Esophagus squamous epithelium (tissue), 5 donors: Measurements from ENCODE around the gene AHSP. TPM values are rescaled to one million over a fixed set of nuclear protein-coding genes. Genes with fewer than 3 reads are reported as not detected.
"Not testable (repeated sequence)": the region's sequence is repeated elsewhere in the genome, so short reads cannot be mapped to it uniquely, and the experiment has no call there.

Experiments
- DNase-seq: peaks from one replicate; lab custom pipeline; 2025; lab: John Stamatoyannopoulos, UW
- H3K27ac ChIP-seq, 4 donors: fragments of 200-600 bp; sonication (generic); one replicate each; pipeline ENCODE4 v1.5.1; 2016 to 2019; ENCODE audit warnings: mild to moderate bottlenecking in 1 of 4
- H3K27me3 ChIP-seq, 4 donors: fragments of 200-600 bp; sonication (generic); 1 replicate in 3 of 4; 2 replicates in 1 of 4; pipeline versions ENCODE4 v1.5.1 to v1.6.0; 2017 to 2021; ENCODE audit warnings: antibody characterized with exemption in 1 of 4
- H3K36me3 ChIP-seq, 3 donors: fragments of 200-600 bp; sonication (generic); one replicate each; pipeline ENCODE4 v1.5.1; 2016 to 2019
- H3K4me1 ChIP-seq, 3 donors: fragments of 200-600 bp; sonication (generic); one replicate each; pipeline ENCODE4 v1.5.1; 2017 to 2019
- H3K4me3 ChIP-seq, 4 donors: fragments of 200-600 bp; sonication (generic); 1 replicate in 3 of 4; 2 replicates in 1 of 4; pipeline ENCODE4 v1.5.1; 2016 to 2019; ENCODE audit warnings: mild to moderate bottlenecking in 2 of 4, moderate library complexity in 1 of 4
- H3K9me3 ChIP-seq, 3 donors: fragments of 200-600 bp; sonication (generic); one replicate each; pipeline ENCODE4 v1.5.1; 2016 to 2019
- POLR2A ChIP-seq, 4 donors: fragments of 450-650 bp; IDR thresholded peaks; one replicate each; pipeline ENCODE4 v1.6.1; 2017; ENCODE audit warnings: antibody characterized with exemption in 4 of 4, mild to moderate bottlenecking in 4 of 4, moderate library complexity in 3 of 4
- WGBS, 2 donors: methylation state at CpG; one replicate each; pipeline ENCODE4 v1.1.5; 2018; 5-methylcytosine and 5-hydroxymethylcytosine counted together
- intact Hi-C: fragments of 100-400 bp; cut with DNase I; formaldehyde crosslinking; loops from one replicate; pipeline ENCODE4 v1.15.0; 2022
- total RNA-seq, 4 donors: library from RNA; depleted of rRNA; stranded (reverse); fragments of >200 nt; gene quantifications; one replicate each; pipeline ENCODE4 v1.1.0, GENCODE V29; 2016
- TF ChIP-seq, protein P1 (sequence below), 6 experiments: fragments of 450-650 bp in 4 of 6; fragments of 200-600 bp in 2 of 6; sonication (generic) in 2 of 6; IDR thresholded peaks; one replicate each; pipeline ENCODE4 v1.5.1; 2016 to 2019; ENCODE audit warnings: antibody characterized with exemption in 6 of 6, mild to moderate bottlenecking in 4 of 6, moderate library complexity in 4 of 6
- donor health status: DM: yes; HTN: yes; CAD: no.

AHSP gene
- total RNA-seq, 4 donors from 2014 or later = not detected

DNA sequence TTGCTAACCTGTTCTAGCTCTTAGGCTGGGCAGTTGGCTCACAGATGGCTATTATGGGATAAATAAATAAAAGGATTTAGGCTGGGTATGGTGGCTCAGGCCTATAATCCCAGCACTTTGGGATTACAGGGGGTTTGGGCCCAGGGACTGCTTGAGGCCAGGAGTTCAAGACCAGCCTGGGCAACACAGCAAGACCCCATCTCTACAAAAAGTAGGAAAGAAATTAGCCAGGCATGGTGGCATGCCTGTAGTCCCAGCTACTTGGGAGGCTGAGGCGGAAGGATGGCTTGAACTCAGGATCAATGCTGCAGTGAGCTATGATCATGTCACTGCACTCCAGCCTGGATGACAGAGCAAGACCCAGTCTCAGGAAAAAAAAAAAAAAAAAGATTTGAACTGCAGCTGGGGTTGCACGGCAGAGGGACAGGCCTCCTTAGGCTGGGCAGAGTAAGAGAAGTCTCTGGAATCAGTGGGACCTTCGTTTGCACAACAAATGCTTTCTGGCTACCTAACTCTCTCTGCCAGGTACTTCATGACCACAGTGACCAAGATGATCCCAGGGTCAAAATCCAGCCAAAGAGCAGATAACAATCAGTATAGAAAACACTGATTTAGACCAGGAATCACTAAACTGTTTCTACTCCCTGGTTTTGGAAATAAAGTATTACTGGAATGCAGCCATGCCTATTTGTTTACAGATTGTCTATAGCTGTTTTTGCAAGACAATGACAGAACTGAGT lies 26.3 kb upstream of the AHSP start:
- no peak for DNase-seq
- no peaks in the 10 kb centered on the region for H3K27me3 ChIP-seq
- no peak overlapping the region for H3K27ac ChIP-seq
- H3K4me1 ChIP-seq = peaks cover under 1 to 6% (median 2%) of the 10 kb centered on the region in 3 donors
- no peaks in the 10 kb centered on the region for H3K9me3 ChIP-seq
- no peak overlapping the region for H3K4me3 ChIP-seq
- TF ChIP-seq, protein P1, sequence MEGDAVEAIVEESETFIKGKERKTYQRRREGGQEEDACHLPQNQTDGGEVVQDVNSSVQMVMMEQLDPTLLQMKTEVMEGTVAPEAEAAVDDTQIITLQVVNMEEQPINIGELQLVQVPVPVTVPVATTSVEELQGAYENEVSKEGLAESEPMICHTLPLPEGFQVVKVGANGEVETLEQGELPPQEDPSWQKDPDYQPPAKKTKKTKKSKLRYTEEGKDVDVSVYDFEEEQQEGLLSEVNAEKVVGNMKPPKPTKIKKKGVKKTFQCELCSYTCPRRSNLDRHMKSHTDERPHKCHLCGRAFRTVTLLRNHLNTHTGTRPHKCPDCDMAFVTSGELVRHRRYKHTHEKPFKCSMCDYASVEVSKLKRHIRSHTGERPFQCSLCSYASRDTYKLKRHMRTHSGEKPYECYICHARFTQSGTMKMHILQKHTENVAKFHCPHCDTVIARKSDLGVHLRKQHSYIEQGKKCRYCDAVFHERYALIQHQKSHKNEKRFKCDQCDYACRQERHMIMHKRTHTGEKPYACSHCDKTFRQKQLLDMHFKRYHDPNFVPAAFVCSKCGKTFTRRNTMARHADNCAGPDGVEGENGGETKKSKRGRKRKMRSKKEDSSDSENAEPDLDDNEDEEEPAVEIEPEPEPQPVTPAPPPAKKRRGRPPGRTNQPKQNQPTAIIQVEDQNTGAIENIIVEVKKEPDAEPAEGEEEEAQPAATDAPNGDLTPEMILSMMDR (IDR thresholded peaks at IDR 0.05) = no peak
- TF ChIP-seq POLR2A (IDR thresholded peaks at IDR 0.05) = no peak
- H3K36me3 ChIP-seq = peaks cover 3 to 67% (median 8%) of the 10 kb centered on the region in 3 donors
- intact Hi-C loops = no loop called here
- 74 to 77% methylated on average over 3 of the region's 3 CpGs for WGBS, 2 donors

DNA sequence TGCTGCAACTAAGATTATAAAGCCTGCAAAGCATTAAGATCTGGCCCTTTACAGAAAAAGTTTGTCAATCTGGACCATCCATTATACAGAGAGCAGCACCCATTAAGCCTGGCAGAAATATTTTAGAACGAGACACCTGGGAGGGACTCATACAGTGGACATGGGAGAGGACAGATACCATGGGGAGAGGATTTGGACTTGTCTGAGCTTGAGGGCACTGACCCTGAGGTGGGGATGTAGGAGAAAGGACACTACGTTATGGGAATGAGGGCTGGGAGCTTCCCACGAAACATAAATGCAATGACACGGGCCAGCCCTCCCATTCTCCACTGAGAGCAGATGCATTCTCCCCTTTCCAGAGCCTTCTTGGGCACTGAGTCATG lies 25.7 kb upstream of the AHSP start:
- DNase-seq = no peak
- intact Hi-C loops = no loop called here
- no peak overlapping the region for H3K27ac ChIP-seq
- H3K4me3 ChIP-seq = no peak overlapping the region
- H3K36me3 ChIP-seq = peaks cover 0 to 64% (median 2%) of the 10 kb centered on the region in 3 donors
- H3K4me1 ChIP-seq = peaks cover 6 to 12% (median 7%) of the 10 kb centered on the region in 3 donors
- 84 to 85% methylated on average over 4 of the region's 4 CpGs for WGBS, 2 donors
- H3K27me3 ChIP-seq = no peaks in the 10 kb centered on the region
- H3K9me3 ChIP-seq = no peaks in the 10 kb centered on the region
- TF ChIP-seq POLR2A (IDR thresholded peaks at IDR 0.05) = no peak
- TF ChIP-seq, protein P1 (IDR thresholded peaks at IDR 0.05) = no peak

DNA sequence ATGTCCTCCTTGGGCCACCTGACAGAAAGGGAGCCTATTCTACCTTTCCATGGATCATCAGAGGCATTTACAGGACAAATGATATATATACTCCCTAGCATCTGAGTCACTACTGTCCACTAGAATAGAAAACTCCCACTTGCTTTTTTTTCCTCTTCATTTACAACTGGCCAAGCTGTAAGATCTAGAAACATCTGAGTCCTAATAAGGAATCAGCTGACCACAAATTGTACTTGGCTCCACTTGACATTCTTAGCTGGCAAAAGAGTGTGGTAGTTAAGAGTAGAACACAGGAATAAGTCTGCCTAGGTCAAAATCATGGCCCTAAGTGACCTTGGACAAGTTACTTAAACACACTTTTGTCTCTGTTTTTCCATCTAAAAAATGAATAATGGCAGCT lies 24.7 kb upstream of the AHSP start:
- no peaks in the 10 kb centered on the region for H3K9me3 ChIP-seq
- intact Hi-C loops = no loop called here
- H3K4me1 ChIP-seq = peaks cover 14 to 21% (median 14%) of the 10 kb centered on the region in 3 donors
- H3K36me3 ChIP-seq = peaks cover 0 to 54% (median 0%) of the 10 kb centered on the region in 3 donors
- DNase-seq = no peak
- no peak overlapping the region for H3K4me3 ChIP-seq
- H3K27ac ChIP-seq = no peak overlapping the region
- H3K27me3 ChIP-seq = no peaks in the 10 kb centered on the region
- TF ChIP-seq, protein P1 (IDR thresholded peaks at IDR 0.05) = no peak
- no peak for TF ChIP-seq POLR2A (IDR thresholded peaks at IDR 0.05)

DNA sequence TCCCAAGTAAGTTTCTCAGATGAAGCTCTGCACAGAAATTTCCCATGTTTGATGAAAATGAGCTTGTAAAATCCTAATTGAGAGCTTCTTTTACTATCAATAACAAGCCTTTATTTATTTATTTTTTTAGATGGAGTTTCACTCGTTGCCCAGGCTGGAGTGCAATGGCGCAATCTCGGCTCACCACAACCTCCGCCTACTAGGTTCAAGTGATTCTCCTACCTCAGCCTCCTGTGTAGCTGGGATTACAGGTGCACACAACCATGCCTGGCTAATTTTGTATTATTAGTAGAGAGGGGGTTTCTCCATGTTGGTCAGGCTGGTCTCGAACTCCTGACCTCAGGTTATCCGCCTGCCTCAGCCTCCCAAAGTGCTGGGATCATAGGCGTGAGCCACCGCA lies 24.1 kb upstream of the AHSP start:
- WGBS, 2 donors = 91% methylated on average over 7 to 8 of the region's 8 CpGs
- Histone ChIP-seq H3K4me1 (peaks cover 14 to 21% (median 14%) of the 10 kb centered on the region in 3 donors), H3K36me3 (peaks cover 0 to 48% (median 0%) of the 10 kb centered on the region in 3 donors)
- DNase-seq, H3K9me3 ChIP-seq, H3K4me3 ChIP-seq, intact Hi-C loops, H3K27me3 ChIP-seq, H3K27ac ChIP-seq: not testable (repeated sequence)

DNA sequence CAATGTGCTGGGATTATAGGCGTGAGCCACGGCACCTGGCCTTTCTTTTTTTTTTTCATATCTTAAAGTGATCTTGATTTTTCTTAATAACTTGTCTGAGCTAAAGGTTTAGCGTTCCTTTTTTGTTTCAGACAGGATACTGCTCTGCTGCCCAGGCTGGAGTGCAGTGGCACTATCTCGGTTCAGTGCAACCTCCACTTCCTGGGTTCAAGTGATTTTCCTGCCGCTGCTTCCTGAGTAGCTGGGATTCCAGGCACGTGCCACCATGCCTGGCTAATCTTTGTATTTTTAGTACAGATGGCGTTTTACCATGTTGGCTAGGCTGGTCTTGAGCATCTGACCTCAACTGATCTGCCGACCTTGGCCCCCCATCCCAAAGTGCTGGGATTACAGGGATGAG lies 23.5 kb upstream of the AHSP start:
- Histone ChIP-seq H3K4me1 (peaks cover 14 to 27% (median 18%) of the 10 kb centered on the region in 3 donors), H3K27me3 (no peaks in the 10 kb centered on the region), H3K27ac (no peak overlapping the region), H3K36me3 (peaks cover 0 to 42% (median 0%) of the 10 kb centered on the region in 3 donors), H3K9me3 (no peaks in the 10 kb centered on the region), H3K4me3 (no peak overlapping the region)
- TF ChIP-seq, protein P1 (IDR thresholded peaks at IDR 0.05) = no peak
- no peak for TF ChIP-seq POLR2A (IDR thresholded peaks at IDR 0.05)
- WGBS, 2 donors = 66 to 85% methylated on average over 5 to 8 of the region's 8 CpGs
- no peak for DNase-seq
- intact Hi-C loops = no loop called here
